ENCODE results near the gene CTIF.

DNA sequence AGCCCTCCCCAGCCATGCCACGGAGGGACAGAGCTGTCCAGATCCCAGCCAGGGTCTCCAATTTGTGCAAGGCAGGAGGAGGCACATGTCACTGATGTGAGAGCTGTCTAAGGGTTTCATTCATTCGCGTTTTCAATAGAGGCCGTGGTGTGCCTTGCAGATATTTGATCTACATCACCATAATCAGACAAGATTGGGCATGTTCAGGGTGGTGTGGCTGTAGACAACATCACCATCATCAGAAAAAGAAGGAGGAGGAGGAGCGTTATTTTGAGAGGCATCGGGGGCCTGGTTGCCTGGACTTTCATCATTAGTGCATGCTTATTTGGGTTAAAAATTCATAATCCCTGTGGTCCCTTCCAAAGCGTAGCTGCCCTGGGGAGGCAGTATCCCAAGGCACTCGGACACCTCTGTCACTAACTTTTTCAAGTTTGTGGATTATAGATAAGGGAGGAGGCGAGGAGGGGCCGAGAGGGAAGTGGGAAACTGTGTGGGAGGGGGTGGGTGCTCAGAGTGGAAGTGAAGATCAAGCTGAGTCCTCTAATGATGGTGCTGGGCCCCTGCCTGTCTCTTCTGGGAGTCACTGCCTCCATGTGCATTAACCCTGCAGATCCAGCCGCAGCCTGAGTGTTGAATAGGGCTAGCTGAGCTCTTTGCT, 194.1 kb downstream of the CTIF start:
- TF ChIP-seq YY1 (IDR thresholded peaks at IDR 0.05) (no peak), FOXA1 (IDR thresholded peaks at IDR 0.05) (no peak), TAF1 (conservative IDR thresholded peaks at IDR 0.05) (no peak), EGR1 (IDR thresholded peaks at IDR 0.05; ENCODE audit: low read depth in 2 of 2) (no peak)
- TF ChIP-seq, protein P1, sequence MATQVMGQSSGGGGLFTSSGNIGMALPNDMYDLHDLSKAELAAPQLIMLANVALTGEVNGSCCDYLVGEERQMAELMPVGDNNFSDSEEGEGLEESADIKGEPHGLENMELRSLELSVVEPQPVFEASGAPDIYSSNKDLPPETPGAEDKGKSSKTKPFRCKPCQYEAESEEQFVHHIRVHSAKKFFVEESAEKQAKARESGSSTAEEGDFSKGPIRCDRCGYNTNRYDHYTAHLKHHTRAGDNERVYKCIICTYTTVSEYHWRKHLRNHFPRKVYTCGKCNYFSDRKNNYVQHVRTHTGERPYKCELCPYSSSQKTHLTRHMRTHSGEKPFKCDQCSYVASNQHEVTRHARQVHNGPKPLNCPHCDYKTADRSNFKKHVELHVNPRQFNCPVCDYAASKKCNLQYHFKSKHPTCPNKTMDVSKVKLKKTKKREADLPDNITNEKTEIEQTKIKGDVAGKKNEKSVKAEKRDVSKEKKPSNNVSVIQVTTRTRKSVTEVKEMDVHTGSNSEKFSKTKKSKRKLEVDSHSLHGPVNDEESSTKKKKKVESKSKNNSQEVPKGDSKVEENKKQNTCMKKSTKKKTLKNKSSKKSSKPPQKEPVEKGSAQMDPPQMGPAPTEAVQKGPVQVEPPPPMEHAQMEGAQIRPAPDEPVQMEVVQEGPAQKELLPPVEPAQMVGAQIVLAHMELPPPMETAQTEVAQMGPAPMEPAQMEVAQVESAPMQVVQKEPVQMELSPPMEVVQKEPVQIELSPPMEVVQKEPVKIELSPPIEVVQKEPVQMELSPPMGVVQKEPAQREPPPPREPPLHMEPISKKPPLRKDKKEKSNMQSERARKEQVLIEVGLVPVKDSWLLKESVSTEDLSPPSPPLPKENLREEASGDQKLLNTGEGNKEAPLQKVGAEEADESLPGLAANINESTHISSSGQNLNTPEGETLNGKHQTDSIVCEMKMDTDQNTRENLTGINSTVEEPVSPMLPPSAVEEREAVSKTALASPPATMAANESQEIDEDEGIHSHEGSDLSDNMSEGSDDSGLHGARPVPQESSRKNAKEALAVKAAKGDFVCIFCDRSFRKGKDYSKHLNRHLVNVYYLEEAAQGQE (IDR thresholded peaks at IDR 0.05), result no peak
- TF ChIP-seq, protein P2, sequence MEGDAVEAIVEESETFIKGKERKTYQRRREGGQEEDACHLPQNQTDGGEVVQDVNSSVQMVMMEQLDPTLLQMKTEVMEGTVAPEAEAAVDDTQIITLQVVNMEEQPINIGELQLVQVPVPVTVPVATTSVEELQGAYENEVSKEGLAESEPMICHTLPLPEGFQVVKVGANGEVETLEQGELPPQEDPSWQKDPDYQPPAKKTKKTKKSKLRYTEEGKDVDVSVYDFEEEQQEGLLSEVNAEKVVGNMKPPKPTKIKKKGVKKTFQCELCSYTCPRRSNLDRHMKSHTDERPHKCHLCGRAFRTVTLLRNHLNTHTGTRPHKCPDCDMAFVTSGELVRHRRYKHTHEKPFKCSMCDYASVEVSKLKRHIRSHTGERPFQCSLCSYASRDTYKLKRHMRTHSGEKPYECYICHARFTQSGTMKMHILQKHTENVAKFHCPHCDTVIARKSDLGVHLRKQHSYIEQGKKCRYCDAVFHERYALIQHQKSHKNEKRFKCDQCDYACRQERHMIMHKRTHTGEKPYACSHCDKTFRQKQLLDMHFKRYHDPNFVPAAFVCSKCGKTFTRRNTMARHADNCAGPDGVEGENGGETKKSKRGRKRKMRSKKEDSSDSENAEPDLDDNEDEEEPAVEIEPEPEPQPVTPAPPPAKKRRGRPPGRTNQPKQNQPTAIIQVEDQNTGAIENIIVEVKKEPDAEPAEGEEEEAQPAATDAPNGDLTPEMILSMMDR (IDR thresholded peaks at IDR 0.05; ENCODE audit: low read depth, low read length, missing input control), result no peak

All from liver (tissue), 3 donors.